Subcutaneous abdominal adipose tissue (tissue), 5 donors: ENCODE data around the gene PANK3.
"Not testable (repeated sequence)": the region's sequence is repeated elsewhere in the genome, so short reads cannot be mapped to it uniquely, and the experiment has no call there.

Experiments used
- H3K27ac ChIP-seq: one replicate; pipeline ENCODE4 v1.7.0; 2013; ENCODE audit warnings: low read depth, mild to moderate bottlenecking, inconsistent platforms, low read length, moderate library complexity
- H3K27me3 ChIP-seq, 5 donors: one replicate each; pipeline ENCODE4 v1.7.0; 2013; ENCODE audit warnings: low read length in 5 of 5, inconsistent platforms in 1 of 5; ENCODE audit not compliant: control insufficient read depth in 5 of 5, insufficient read depth in 4 of 5
- H3K36me3 ChIP-seq, 5 donors: one replicate each; pipeline ENCODE4 v1.7.0; 2013; ENCODE audit warnings: low read length in 5 of 5; ENCODE audit not compliant: control insufficient read depth in 5 of 5, insufficient read depth in 5 of 5
- H3K4me1 ChIP-seq, 5 donors: one replicate each; pipeline ENCODE4 v1.7.0; 2013; ENCODE audit warnings: low read length in 5 of 5, mild to moderate bottlenecking in 3 of 5, moderate library complexity in 1 of 5; ENCODE audit not compliant: control insufficient read depth in 5 of 5, insufficient read depth in 5 of 5
- H3K4me3 ChIP-seq, 5 donors: one replicate each; pipeline ENCODE4 v1.7.0; 2013; ENCODE audit warnings: low read length in 5 of 5, low read depth in 1 of 5
- H3K9ac ChIP-seq, 5 donors: one replicate each; pipeline ENCODE4 v1.7.0; 2013; ENCODE audit warnings: low read length in 5 of 5, mild to moderate bottlenecking in 4 of 5, moderate library complexity in 3 of 5
- H3K9me3 ChIP-seq, 5 donors: one replicate each; pipeline ENCODE4 v1.7.0; 2013; ENCODE audit warnings: low read length in 5 of 5; ENCODE audit not compliant: control insufficient read depth in 5 of 5
- donor health status: healthy.
- donor health status: healthy.
- donor health status: healthy.
- donor health status: healthy.
- donor health status: healthy.

Gene PANK3

DNA sequence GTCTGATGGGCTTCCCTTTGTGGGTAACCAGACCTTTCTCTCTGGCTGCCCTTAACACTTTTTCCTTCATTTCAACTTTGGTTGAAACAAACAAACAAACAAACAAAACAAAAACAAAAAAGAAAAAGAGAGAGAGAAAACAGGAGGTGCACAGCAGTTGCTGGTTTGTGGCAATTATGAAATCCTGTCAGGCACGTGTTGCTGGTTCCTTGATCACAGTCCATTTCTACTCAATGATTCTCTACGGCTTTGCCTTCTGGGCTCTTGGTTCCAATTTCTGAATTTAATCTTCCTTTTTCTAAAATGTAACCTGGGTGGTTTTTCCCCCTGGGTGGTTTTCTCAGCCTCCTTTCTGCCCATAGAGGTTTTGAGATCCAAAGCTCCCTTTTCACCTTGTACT, 17.8 kb upstream of the PANK3 start:
- H3K9me3 ChIP-seq = no peaks in the 10 kb centered on the region
- no peaks in the 10 kb centered on the region for H3K36me3 ChIP-seq
- H3K9ac ChIP-seq = no peak overlapping the region

DNA sequence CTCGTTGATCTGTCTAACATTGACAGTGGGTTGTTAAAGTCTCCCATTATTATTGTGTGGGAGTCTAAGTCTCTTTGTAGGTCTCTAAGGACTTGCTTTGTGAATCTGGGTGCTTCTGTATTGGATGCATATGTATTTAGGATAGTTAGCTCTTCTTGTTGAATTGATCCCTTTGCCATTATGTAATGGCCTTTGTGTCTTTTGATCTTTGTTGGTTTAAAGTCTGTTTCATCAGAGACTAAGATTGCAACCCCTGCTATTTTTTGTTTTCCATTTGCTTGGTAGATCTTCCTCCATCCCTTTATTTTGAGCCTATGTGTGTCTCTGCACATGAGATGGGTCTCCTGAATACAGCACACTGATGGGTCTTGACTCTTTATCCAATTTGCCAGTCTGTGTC, 17.0 kb upstream of the PANK3 start:
- H3K4me1 ChIP-seq = peaks cover 0 to 11% (median 6%) of the 10 kb centered on the region in 5 donors
- not testable (repeated sequence) for H3K27ac ChIP-seq, H3K9ac ChIP-seq, H3K27me3 ChIP-seq, H3K36me3 ChIP-seq, H3K9me3 ChIP-seq, H3K4me3 ChIP-seq

More for the DNA sequence above, 17.8 kb upstream of the PANK3 start:
- no peak overlapping the region for H3K4me3 ChIP-seq
- peaks cover 0 to 8% (median 4%) of the 10 kb centered on the region in 5 donors for H3K4me1 ChIP-seq
- no peaks in the 10 kb centered on the region for H3K27me3 ChIP-seq
- no peak overlapping the region for H3K27ac ChIP-seq

DNA sequence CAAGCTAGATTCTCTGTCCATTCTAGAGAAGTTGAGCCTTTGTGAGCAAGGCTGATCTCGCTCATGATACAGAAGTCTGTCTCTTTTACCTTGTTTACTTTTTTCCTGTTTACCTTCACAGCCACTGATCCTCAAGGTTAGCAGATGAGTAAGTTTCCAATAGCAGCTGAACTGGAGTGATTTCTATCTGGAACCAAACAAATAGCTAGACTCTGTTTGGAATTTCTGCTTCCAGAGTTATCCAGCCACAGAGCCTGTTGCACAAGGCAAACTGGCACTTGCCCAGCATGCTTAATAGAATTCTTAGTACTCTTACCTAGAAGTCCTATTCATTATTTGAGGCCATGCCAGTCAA, 12.8 kb upstream of the PANK3 start:
- Histone ChIP-seq H3K27ac (no peak overlapping the region), H3K36me3 (no peaks in the 10 kb centered on the region), H3K9me3 (no peaks in the 10 kb centered on the region), H3K9ac (no peak overlapping the region), H3K4me1 (peaks cover 0 to 8% (median 6%) of the 10 kb centered on the region in 5 donors), H3K27me3 (peaks cover 0 to 4% (median 0%) of the 10 kb centered on the region in 5 donors), H3K4me3 (no peak overlapping the region)

DNA sequence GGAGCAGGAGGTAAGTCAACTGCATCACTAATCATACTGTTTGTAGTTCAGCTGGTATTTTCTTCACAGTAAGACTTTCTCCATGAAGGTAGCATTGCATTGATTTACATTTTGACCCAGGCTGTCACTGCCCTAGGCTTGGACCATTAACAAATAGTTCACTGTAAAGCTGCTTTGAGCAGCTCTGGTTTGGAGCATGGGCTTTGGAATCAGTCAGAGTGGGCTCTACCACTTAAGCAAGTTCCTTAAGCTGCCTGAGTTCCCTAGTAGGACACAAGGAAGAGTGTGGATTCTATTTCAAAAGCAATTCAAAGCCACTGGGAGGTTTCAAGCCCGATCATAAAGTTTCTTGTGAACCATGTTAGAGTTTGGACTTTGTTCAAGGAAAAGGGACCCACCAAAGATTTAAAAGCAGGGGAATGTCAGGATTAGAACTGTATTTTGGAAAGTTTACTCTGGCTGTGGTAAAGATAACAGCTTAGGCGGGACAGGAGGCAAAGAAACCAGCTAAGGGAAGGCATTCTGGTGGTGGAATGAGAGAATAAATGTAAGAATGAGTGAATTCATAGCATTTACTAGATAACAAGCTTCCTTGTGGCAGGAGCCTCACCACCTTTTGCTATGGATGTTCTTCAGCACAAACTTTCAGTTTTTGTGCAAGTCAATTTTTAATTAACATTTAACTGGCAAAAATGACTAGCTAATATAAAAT, 12.3 kb upstream of the PANK3 start:
- Histone ChIP-seq H3K27ac (no peak overlapping the region), H3K36me3 (no peaks in the 10 kb centered on the region), H3K9me3 (no peaks in the 10 kb centered on the region), H3K9ac (no peak overlapping the region), H3K27me3 (peaks cover 0 to 4% (median 0%) of the 10 kb centered on the region in 5 donors), H3K4me3 (no peak overlapping the region), H3K4me1 (peaks cover 0 to 8% (median 6%) of the 10 kb centered on the region in 5 donors)

DNA sequence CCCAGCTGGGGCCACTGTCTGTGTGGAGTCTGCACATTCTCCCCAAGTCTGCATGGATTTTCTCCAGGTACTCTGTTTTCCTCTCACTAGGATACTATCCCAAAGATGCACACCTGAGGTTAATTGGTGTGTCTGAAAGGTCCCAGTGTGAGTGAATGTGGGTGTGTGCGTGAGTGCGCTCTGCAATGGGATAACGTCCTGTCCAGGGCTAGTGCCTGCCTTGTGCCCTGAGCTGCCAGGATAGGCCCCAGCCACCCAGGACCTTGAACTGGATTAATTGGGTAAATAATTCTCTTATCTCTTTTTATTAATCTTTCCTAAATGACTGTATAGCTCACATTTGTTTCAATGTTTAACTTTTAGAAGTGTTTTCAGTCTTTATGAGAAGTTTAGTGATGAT, 11.5 kb upstream of the PANK3 start:
- H3K4me3 ChIP-seq = no peak overlapping the region
- H3K27ac ChIP-seq = no peak overlapping the region
- no peak overlapping the region for H3K9ac ChIP-seq
- H3K4me1 ChIP-seq = peaks cover 0 to 8% (median 6%) of the 10 kb centered on the region in 5 donors
- H3K36me3 ChIP-seq = no peaks in the 10 kb centered on the region
- H3K27me3 ChIP-seq = peaks cover 0 to 4% (median 0%) of the 10 kb centered on the region in 5 donors
- no peaks in the 10 kb centered on the region for H3K9me3 ChIP-seq

DNA sequence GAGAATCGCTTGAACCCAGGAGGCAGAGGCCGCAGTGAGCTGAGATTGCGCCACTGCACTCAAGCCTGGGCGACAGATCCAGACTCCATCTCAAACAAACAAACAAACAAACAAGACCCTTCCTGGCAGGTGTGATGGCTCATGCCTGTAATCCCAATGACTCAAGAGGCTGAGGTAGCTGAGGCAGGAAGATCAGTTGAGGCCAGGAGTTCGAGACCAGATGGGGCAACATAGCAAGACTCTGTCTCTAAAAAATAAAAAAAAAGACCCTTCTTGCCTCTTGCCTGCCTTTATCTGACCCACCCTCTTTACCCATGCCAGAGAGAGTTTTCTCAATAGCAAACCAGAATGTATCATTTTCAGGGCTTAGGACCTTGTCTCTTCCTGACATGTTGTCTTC, 8.8 kb upstream of the PANK3 start:
- no peak overlapping the region for H3K27ac ChIP-seq
- no peak overlapping the region for H3K4me3 ChIP-seq
- H3K36me3 ChIP-seq = no peaks in the 10 kb centered on the region
- H3K9ac ChIP-seq = no peak overlapping the region
- peaks cover 0 to 8% (median 6%) of the 10 kb centered on the region in 5 donors for H3K4me1 ChIP-seq
- no peaks in the 10 kb centered on the region for H3K9me3 ChIP-seq
- H3K27me3 ChIP-seq = peaks cover 0 to 4% (median 0%) of the 10 kb centered on the region in 5 donors

DNA sequence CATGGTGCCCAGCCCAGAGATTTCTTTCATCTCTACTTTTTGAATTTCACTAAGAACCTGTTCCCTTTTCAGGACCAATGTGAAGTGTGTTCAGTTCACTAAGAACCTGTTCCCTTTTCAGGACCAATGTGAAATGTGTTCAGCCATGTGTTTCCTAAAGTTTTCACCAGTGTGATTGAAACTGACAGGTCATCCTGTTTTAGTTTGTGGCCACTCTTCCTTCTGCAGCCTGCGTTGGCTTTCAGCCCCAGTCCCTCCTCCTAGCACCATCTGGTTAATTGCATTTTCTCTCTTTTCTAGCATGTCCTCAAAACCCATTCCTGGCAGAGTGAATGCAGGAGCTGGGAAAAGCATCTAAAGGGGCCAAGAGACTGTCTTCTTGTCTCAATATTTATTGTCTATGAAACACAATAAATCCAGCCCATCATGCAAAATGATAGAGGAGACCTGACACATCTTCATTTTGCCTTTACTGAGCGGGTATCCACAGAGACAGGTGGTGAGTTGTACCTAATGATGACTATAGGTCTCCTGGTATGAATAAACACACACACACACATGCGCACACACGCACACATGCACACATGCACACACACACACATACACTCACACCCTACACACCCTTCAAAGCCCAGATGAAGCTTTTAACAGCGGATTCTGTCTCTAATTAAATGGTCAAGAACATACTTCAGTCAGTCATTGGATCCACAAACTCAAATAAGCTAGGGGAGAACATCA, 6.1 kb upstream of the PANK3 start:
- Histone ChIP-seq H3K9me3 (no peaks in the 10 kb centered on the region), H3K27me3 (peaks cover 0 to 4% (median 0%) of the 10 kb centered on the region in 5 donors), H3K4me3 (no peak overlapping the region)

DNA sequence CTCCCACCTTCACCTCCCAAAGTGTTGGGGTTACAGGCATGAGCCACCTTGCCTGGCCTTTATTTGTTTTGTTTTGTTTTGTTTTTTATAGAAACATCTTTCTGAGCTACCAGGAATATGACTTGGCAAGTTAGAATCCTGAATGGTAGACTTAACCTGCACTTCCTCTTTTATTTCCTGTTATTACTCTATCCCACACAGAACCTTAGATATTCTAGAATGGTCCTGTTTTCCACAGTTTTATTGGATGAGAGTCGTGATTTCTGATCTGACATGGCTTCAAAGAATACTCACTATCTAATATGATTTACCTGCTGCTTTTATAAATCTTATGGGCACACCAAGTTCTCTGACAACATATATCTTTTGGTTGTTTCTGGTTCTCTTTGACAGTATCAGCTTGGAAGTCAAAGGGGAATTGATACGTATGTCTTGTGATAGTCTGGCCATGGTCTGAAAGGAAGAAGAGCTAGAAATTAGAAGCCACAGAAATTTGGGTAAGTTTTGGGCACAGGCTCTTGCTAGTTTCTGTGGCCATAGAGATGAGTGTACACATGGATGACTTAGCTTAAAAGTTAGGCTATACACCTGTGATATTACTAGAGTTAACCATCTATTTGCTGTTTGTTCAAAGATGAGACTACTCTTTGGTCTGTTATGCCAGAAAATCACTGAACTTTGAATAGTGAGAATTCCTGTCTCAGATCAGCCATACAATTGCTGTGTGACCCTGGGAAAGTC, 4.7 kb upstream of the PANK3 start:
- Histone ChIP-seq H3K9ac (no peak overlapping the region), H3K36me3 (no peaks in the 10 kb centered on the region), H3K27ac (no peak overlapping the region), H3K9me3 (no peaks in the 10 kb centered on the region), H3K27me3 (peaks cover 0 to 4% (median 0%) of the 10 kb centered on the region in 5 donors), H3K4me1 (peaks cover 0 to 7% (median 5%) of the 10 kb centered on the region in 5 donors), H3K4me3 (no peak overlapping the region)

More for the DNA sequence above, 6.1 kb upstream of the PANK3 start:
- Histone ChIP-seq H3K27ac (no peak overlapping the region), H3K36me3 (no peaks in the 10 kb centered on the region), H3K9ac (no peak overlapping the region), H3K4me1 (peaks cover 0 to 2% (median under 1%) of the 10 kb centered on the region in 5 donors)

DNA sequence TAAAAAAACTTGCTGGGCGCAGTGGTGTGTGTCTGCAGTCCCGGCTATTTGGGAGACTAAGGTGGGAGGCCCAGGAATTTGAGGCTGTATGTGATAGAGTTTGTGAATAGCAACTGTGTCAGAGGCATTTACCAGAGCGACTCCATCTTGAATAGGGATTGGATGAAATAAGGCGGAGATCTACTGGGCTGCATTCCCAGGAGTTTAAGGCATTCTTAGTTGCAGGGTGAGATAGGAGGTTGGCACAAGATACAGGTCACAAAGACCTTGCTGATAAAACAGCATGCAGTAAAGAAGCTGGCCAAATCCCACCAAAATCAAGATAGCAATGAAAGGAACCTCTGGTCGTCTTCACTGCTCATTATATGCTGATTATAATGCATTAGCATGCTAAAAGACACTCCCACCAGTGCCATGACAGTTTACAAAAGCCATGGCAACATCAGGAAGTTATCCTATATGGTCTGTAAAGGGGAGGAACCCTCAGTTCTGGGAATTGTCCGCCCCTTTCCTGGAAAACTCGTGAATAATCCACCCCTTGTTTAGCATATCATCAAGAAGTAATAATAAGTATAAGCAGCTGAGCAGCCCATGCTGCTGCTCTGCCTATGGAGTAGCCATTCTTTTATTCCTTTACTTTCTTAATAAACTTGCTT, 1.8 kb upstream of the PANK3 start:
- not testable (repeated sequence) for H3K36me3 ChIP-seq, H3K27ac ChIP-seq, H3K27me3 ChIP-seq, H3K9ac ChIP-seq, H3K4me3 ChIP-seq, H3K9me3 ChIP-seq
- H3K4me1 ChIP-seq = peaks cover 4 to 27% (median 21%) of the 10 kb centered on the region in 5 donors
